SK-N-SH (cell line): Measurements from ENCODE around the gene PPP1R3A. TPM values are rescaled to one million over a fixed set of nuclear protein-coding genes. Genes with fewer than 3 reads are reported as not detected.

Experiments used
- CTCF ChIA-PET: fragments of 300-600, 350-600 bp; formaldehyde crosslinking; extraction: SDS; loops from one replicate; lab custom pipeline; 2021; lab: Yijun Ruan, JAX
- POLR2A ChIA-PET: fragments of 350-600 bp; sonication (Branson Sonifier 250); formaldehyde crosslinking; extraction: SDS; loops from one replicate; lab custom pipeline; 2020; ENCODE audit warnings: antibody characterized with exemption, inconsistent platforms; lab: Yijun Ruan, JAX
- DNase-seq: peaks from one replicate; pipeline ENCODE4 v3.0.0; 2012
- H2AFZ ChIP-seq: fragments of 200-600 bp; sonication (generic); 2 replicates; pipeline ENCODE4 v1.8.1; 2016; ENCODE audit warnings: antibody characterized with exemption, mild to moderate bottlenecking, low read depth
- H3F3A ChIP-seq: fragments of 200-600 bp; sonication (generic); replicated peaks from 2 replicates; pipeline ENCODE3; 2016; ENCODE audit warnings: antibody characterized with exemption, mild to moderate bottlenecking; ENCODE audit not compliant: insufficient read depth
- H3K27ac ChIP-seq, 2 experiments: fragments of 200-500 bp in 1 of 2; fragments of 200-600 bp in 1 of 2; sonication (Bioruptor generic) in 1 of 2; sonication (generic), shearing (Covaris generic) in 1 of 2; 2 replicates each; pipeline versions ENCODE4 v1.5.1 to v1.6.1; 2014 to 2016; ENCODE audit warnings: low read depth in 2 of 2, inconsistent platforms in 1 of 2, low read length in 1 of 2, mild to moderate bottlenecking in 1 of 2, mixed read lengths in 1 of 2
- H3K27me3 ChIP-seq: fragments of 200-600 bp; sonication (generic), shearing (Covaris generic); 2 replicates; pipeline ENCODE4 v1.6.1; 2016; ENCODE audit warnings: mixed run types; ENCODE audit not compliant: insufficient read depth
- H3K36me3 ChIP-seq, 2 experiments: fragments of 200-500 bp in 1 of 2; fragments of 200-600 bp in 1 of 2; sonication (Bioruptor generic) in 1 of 2; sonication (generic) in 1 of 2; replicated peaks in 1 of 2; 2 replicates each; pipeline versions ENCODE3 to v1.5.1; 2014 to 2016; ENCODE audit warnings: low read length in 1 of 2, mild to moderate bottlenecking in 1 of 2; ENCODE audit not compliant: insufficient read depth in 2 of 2, control insufficient read depth in 1 of 2
- H3K4me1 ChIP-seq, 2 experiments: fragments of 200-500 bp in 1 of 2; fragments of 200-600 bp in 1 of 2; sonication (Bioruptor generic) in 1 of 2; sonication (generic), shearing (Covaris generic) in 1 of 2; 2 replicates each; pipeline versions ENCODE4 v1.5.1 to v1.6.1; 2014 to 2016; ENCODE audit warnings: low read depth in 1 of 2, low read length in 1 of 2, mixed run types in 1 of 2; ENCODE audit not compliant: insufficient read depth in 2 of 2, control insufficient read depth in 1 of 2
- H3K4me2 ChIP-seq: fragments of 200-600 bp; sonication (generic), shearing (Covaris generic); 2 replicates; pipeline ENCODE4 v1.6.1; 2017; ENCODE audit warnings: mixed run types
- H3K4me3 ChIP-seq, 2 experiments: fragments of 200-500 bp in 1 of 2; fragments of 200-600 bp in 1 of 2; sonication (Bioruptor generic) in 1 of 2; sonication (generic), shearing (Covaris generic) in 1 of 2; 2 replicates each; pipeline versions ENCODE4 v1.5.1 to v1.8.1; 2014 to 2016; ENCODE audit warnings: low read depth in 2 of 2, inconsistent platforms in 1 of 2, low read length in 1 of 2, mild to moderate bottlenecking in 1 of 2, mixed read lengths in 1 of 2, moderate library complexity in 1 of 2
- H3K79me2 ChIP-seq: fragments of 200-600 bp; sonication (generic); 2 replicates; pipeline ENCODE4 v1.8.1; 2017; ENCODE audit warnings: mild to moderate bottlenecking; ENCODE audit not compliant: insufficient read depth
- H3K9ac ChIP-seq: fragments of 200-600 bp; sonication (generic); 2 replicates; pipeline ENCODE4 v1.6.1; 2017; ENCODE audit warnings: mixed run types
- H3K9me2 ChIP-seq: fragments of 200-600 bp; sonication (generic); 2 replicates; pipeline ENCODE4 v1.6.1; 2017; ENCODE audit warnings: mixed run types
- H3K9me3 ChIP-seq: fragments of 200-600 bp; sonication (generic); 2 replicates; pipeline ENCODE4 v1.6.1; 2017; ENCODE audit warnings: mixed run types, mild to moderate bottlenecking, moderate library complexity
- H4K20me1 ChIP-seq: fragments of 200-600 bp; sonication (generic); 2 replicates; pipeline ENCODE4 v1.6.1; 2017; ENCODE audit warnings: mild to moderate bottlenecking, mixed run types; ENCODE audit not compliant: insufficient read depth
- EP300 ChIP-seq, 2 experiments: IDR thresholded peaks; 2 replicates each; pipeline versions ENCODE4 v1.4.0 to v1.6.1; 2012; ENCODE audit warnings: borderline replicate concordance in 1 of 2, low read depth in 1 of 2, low read length in 1 of 2
- EZH2phosphoT487 ChIP-seq: fragments of 200-600 bp; sonication (generic); IDR thresholded peaks from 2 replicates; pipeline ENCODE4 v1.6.1; 2017; ENCODE audit warnings: low read depth, mixed run types, mild to moderate bottlenecking, antibody characterized with exemption, moderate library complexity, borderline replicate concordance
- FOXJ3 ChIP-seq: sonication (generic); formaldehyde crosslinking; IDR thresholded peaks from 2 replicates; pipeline ENCODE4 v1.5.1; 2020; ENCODE audit warnings: mild to moderate bottlenecking, missing genetic modification reagents
- FOXM1 ChIP-seq: IDR thresholded peaks from 2 replicates; pipeline ENCODE4 v1.4.0; 2012; ENCODE audit warnings: low read depth, mild to moderate bottlenecking
- JUND ChIP-seq: IDR thresholded peaks from 2 replicates; pipeline ENCODE4 v1.4.0; 2012
- MXI1 ChIP-seq: IDR thresholded peaks from 2 replicates; pipeline ENCODE4 v1.6.1; 2012; ENCODE audit warnings: mild to moderate bottlenecking, low read depth, low read length, improper control_type of control experiment
- POLR2AphosphoS5 ChIP-seq: IDR thresholded peaks from 2 replicates; pipeline ENCODE4 v1.6.1; 2012; ENCODE audit warnings: low read depth, low read length
- RCOR1 ChIP-seq: fragments of 150-350 bp; IDR thresholded peaks from 2 replicates; pipeline ENCODE4 v1.6.1; 2017; ENCODE audit warnings: antibody characterized with exemption, low read length
- REST ChIP-seq: IDR thresholded peaks from 2 replicates; pipeline ENCODE4 v1.6.1; 2012; ENCODE audit warnings: mild to moderate bottlenecking, low read depth, low read length, moderate library complexity
- RXRA ChIP-seq: IDR thresholded peaks from 2 replicates; pipeline ENCODE4 v1.4.0; 2012; ENCODE audit warnings: low read depth, mild to moderate bottlenecking, borderline replicate concordance
- TAF1 ChIP-seq: IDR thresholded peaks from 2 replicates; pipeline ENCODE4 v1.6.1; 2012; ENCODE audit warnings: low read depth, mild to moderate bottlenecking, low read length, moderate library complexity, borderline replicate concordance
- TCF12 ChIP-seq: IDR thresholded peaks from 2 replicates; pipeline ENCODE4 v1.4.0; 2012
- TEAD4 ChIP-seq: IDR thresholded peaks from 2 replicates; pipeline ENCODE4 v1.4.0; 2012; ENCODE audit warnings: mild to moderate bottlenecking, borderline replicate concordance; ENCODE audit not compliant: insufficient read depth
- YY1 ChIP-seq: IDR thresholded peaks from 2 replicates; pipeline ENCODE4 v1.4.0; 2012; ENCODE audit warnings: low read depth, mild to moderate bottlenecking
- WGBS: methylation state at CpG from one replicate; pipeline ENCODE4 v1.1.6; 2017; ENCODE audit warnings: low lambda C conversion rate; 5-methylcytosine and 5-hydroxymethylcytosine counted together
- polyA plus RNA-seq, 3 experiments: library from polyadenylated mRNA; depleted of rRNA; stranded (reverse); fragments of >200 nt; gene quantifications; 2 replicates each; pipeline ENCODE4 v1.2.3, GENCODE V29; 2012
- TF ChIP-seq, protein P1 (sequence below): IDR thresholded peaks from 2 replicates; pipeline ENCODE4 v1.4.0; 2012; ENCODE audit warnings: low read depth, borderline replicate concordance
- TF ChIP-seq, protein P2 (sequence below): fragments of 200-600 bp; sonication (generic); IDR thresholded peaks from 2 replicates; pipeline ENCODE4 v1.6.1; 2017; ENCODE audit warnings: antibody characterized with exemption, mild to moderate bottlenecking, moderate library complexity
- TF ChIP-seq, protein P3 (sequence below): IDR thresholded peaks from 2 replicates; pipeline ENCODE4 v1.4.0; 2012; ENCODE audit warnings: low read depth

PPP1R3A gene
- polyA plus RNA-seq, 1 of the 3 experiments (the other 2 are of a cell fraction), result not detected

- Histone ChIP-seq H3K79me2 (no peaks in the 10 kb centered on the region), H3K36me3 (no peaks in the 10 kb centered on the region), H3K4me3 (no peak overlapping the region), H4K20me1 (no peaks in the 10 kb centered on the region), H3K9ac (no peak overlapping the region), H2AFZ (no peak overlapping the region), H3K4me2 (no peak overlapping the region), H3K9me3 (no peaks in the 10 kb centered on the region), H3K4me1 (no peaks in the 10 kb centered on the region), H3F3A (no peaks in the 10 kb centered on the region), H3K27ac (no peak overlapping the region), H3K9me2 (no peaks in the 10 kb centered on the region), H3K27me3 (no peaks in the 10 kb centered on the region)
- TF ChIP-seq REST (no peak), TEAD4 (no peak), TCF12 (no peak), FOXM1 (no peak), EP300 (IDR thresholded peaks at IDR 0.05; ENCODE audit: borderline replicate concordance in 1 of 2, low read depth in 1 of 2, low read length in 1 of 2) (no peak), MXI1 (no peak), EZH2phosphoT487 (no peak), POLR2AphosphoS5 (no peak), RCOR1 (no peak), TAF1 (no peak), JUND (no peak), RXRA (no peak), FOXJ3 (CRISPR knock-in tag) (no peak), YY1 (no peak)
- TF ChIP-seq, protein P1, sequence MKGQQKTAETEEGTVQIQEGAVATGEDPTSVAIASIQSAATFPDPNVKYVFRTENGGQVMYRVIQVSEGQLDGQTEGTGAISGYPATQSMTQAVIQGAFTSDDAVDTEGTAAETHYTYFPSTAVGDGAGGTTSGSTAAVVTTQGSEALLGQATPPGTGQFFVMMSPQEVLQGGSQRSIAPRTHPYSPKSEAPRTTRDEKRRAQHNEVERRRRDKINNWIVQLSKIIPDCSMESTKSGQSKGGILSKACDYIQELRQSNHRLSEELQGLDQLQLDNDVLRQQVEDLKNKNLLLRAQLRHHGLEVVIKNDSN, result no peak
- TF ChIP-seq, protein P2, sequence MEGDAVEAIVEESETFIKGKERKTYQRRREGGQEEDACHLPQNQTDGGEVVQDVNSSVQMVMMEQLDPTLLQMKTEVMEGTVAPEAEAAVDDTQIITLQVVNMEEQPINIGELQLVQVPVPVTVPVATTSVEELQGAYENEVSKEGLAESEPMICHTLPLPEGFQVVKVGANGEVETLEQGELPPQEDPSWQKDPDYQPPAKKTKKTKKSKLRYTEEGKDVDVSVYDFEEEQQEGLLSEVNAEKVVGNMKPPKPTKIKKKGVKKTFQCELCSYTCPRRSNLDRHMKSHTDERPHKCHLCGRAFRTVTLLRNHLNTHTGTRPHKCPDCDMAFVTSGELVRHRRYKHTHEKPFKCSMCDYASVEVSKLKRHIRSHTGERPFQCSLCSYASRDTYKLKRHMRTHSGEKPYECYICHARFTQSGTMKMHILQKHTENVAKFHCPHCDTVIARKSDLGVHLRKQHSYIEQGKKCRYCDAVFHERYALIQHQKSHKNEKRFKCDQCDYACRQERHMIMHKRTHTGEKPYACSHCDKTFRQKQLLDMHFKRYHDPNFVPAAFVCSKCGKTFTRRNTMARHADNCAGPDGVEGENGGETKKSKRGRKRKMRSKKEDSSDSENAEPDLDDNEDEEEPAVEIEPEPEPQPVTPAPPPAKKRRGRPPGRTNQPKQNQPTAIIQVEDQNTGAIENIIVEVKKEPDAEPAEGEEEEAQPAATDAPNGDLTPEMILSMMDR, result no peak
- TF ChIP-seq, protein P3, sequence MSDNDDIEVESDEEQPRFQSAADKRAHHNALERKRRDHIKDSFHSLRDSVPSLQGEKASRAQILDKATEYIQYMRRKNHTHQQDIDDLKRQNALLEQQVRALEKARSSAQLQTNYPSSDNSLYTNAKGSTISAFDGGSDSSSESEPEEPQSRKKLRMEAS, result no peak
- ChIA-PET POLR2A (no interaction called here), CTCF (interaction anchor here (1.8 kb wide), 1 partner anchor 21 kb away, joined by 4 read pairs; no protein-coding TSS in a partner anchor)
- no peak for DNase-seq
- 5% methylated on average over 2 of the region's 2 CpGs for WGBS
Observed at GRCh38 chr7:113856010-113856409, 62.8 kb downstream of the PPP1R3A start.
